Mononuclear cell (primary cell): Measurements from ENCODE around the gene CTBP2. TPM values are rescaled to one million over a fixed set of nuclear protein-coding genes. Genes with fewer than 3 reads are reported as not detected.

Experiments used
- H3K27me3 ChIP-seq: 2 replicates; pipeline ENCODE4 v1.6.0; 2011; ENCODE audit warnings: low read length, control low read depth; ENCODE audit not compliant: insufficient read depth
- H3K4me1 ChIP-seq: 2 replicates; pipeline ENCODE4 v1.5.1; 2011; ENCODE audit warnings: mild to moderate bottlenecking, low read length, control low read depth; ENCODE audit not compliant: insufficient read depth
- H3K4me3 ChIP-seq: 2 replicates; pipeline ENCODE4 v1.5.1; 2011; ENCODE audit warnings: mild to moderate bottlenecking, low read length, moderate library complexity
- H3K9me3 ChIP-seq: 2 replicates; pipeline ENCODE4 v1.5.1; 2011; ENCODE audit warnings: low read depth, mild to moderate bottlenecking, control low read depth, low read length
- total RNA-seq: library from RNA; depleted of rRNA; stranded (reverse); fragments of >200 nt; gene quantifications from one replicate; pipeline ENCODE4 v1.2.3, GENCODE V29; 2012

CTBP2 gene
- total RNA-seq, 1 donor: 6.4 TPM

GRCh38 chr10:125118011-125118611, 42.3 kb downstream of the CTBP2 start:
- H3K9me3 ChIP-seq: no peaks in the 10 kb centered on the region
- H3K27me3 ChIP-seq: no peaks in the 10 kb centered on the region
- H3K4me3 ChIP-seq: no peak overlapping the region
- no peaks in the 10 kb centered on the region for H3K4me1 ChIP-seq

DNA sequence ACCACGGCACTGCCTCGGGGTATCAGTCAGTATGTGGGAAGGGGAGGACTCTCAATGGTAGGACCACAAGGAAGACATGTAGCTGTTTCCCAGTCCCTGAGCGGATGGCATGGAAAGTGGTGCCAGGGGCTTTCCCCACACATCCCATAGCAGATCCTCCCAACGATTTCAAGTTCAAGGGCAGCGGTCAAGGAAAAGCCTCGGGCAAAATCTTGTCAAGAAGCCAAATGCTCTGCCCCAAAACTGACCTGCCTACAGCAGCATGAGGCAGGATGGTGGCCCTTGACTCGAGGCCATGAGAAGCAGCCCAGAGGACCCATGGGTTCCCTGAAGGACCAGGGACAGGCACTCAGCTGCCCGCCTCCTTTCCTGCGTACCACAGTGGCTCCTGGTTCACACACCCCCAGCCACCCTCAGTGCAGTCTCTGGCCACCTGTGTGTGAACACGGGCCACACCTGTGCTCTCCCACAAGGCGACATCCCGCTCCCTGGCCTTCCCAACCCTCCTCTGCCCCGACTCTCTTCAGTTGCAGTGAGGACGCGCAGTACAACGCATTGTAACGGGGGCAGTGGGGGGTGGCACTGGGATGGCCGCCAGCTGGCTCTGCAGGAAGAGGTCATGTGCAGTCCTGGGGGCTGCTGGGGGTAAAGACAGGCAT, 43.6 kb downstream of the CTBP2 start:
- no peak overlapping the region for H3K4me3 ChIP-seq
- no peaks in the 10 kb centered on the region for H3K27me3 ChIP-seq
- H3K9me3 ChIP-seq: no peaks in the 10 kb centered on the region
- no peaks in the 10 kb centered on the region for H3K4me1 ChIP-seq

GRCh38 chr10:125116041-125116649, 44.2 kb downstream of the CTBP2 start:
- H3K4me1 ChIP-seq: no peaks in the 10 kb centered on the region
- H3K4me3 ChIP-seq: no peak overlapping the region
- H3K9me3 ChIP-seq: no peaks in the 10 kb centered on the region
- no peaks in the 10 kb centered on the region for H3K27me3 ChIP-seq

- Histone ChIP-seq H3K27me3 (no peaks in the 10 kb centered on the region), H3K4me1 (no peaks in the 10 kb centered on the region), H3K4me3 (no peak overlapping the region), H3K9me3 (no peaks in the 10 kb centered on the region)
Observed at GRCh38 chr10:125115409-125115808, 45.0 kb downstream of the CTBP2 start.

DNA sequence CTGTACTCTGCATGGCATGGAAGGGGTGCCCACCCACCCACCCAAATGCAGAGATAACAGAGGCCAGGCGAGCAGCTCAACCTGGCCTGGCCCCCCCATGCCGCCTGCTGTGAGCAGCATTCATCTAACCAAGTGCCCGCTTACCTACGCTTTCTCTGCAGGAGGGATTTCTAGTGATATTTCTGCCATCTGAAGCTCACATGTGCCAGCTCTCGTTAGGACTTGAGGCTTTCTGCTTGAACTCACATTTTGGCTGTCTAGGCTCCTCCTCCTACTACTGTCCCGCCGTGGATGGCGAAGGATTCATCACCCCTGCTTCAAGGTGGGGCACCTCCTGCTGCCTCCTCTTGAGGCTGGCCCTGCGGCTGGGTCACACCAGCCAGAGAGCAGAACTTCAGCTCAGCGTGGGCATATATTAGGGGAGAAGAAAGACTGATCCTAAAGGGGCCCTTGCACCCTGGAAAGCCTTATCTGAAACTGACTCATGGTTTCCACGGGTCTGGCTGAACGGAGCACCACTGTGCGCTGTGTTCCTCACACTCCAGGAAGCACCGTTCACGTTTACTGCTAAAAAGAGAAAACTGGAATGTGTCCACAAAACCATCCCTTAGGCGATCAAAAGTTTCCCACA, 45.5 kb downstream of the CTBP2 start:
- no peaks in the 10 kb centered on the region for H3K27me3 ChIP-seq
- no peaks in the 10 kb centered on the region for H3K4me1 ChIP-seq
- H3K9me3 ChIP-seq: no peaks in the 10 kb centered on the region
- H3K4me3 ChIP-seq: no peak overlapping the region

DNA sequence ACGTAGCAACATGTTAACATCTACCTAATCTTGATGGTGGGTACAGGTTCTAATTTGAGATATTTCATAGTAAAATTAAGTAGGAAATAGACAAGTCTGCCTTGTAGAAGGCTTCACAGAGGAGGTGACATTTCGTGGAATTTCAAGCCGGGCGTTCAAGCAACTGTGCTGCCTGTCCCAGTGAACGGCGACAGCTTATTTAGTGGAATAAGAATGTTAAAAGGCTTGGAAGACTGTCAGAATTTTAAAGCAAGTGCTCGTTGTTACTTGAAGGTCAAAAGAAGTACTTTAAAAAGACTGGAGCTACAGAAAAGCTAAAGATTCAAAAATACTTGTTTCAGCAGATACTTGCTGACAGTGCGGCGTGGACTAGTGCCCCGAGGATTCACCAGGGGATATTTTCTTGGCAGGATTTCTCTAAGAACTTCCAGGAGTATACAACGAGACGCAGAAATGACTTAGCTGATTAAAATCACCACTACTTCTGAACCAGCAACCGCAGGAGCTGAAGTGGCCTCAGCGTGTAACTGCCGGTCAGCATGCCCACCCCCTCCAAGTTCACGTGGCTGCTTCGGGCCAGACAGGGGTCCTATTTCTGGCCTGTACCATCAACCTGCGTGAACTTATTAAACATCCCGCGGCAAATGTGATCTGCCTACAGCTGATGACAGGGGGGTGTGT, 46.5 kb downstream of the CTBP2 start:
- H3K9me3 ChIP-seq: no peaks in the 10 kb centered on the region
- no peak overlapping the region for H3K4me3 ChIP-seq
- H3K27me3 ChIP-seq: no peaks in the 10 kb centered on the region
- no peaks in the 10 kb centered on the region for H3K4me1 ChIP-seq

DNA sequence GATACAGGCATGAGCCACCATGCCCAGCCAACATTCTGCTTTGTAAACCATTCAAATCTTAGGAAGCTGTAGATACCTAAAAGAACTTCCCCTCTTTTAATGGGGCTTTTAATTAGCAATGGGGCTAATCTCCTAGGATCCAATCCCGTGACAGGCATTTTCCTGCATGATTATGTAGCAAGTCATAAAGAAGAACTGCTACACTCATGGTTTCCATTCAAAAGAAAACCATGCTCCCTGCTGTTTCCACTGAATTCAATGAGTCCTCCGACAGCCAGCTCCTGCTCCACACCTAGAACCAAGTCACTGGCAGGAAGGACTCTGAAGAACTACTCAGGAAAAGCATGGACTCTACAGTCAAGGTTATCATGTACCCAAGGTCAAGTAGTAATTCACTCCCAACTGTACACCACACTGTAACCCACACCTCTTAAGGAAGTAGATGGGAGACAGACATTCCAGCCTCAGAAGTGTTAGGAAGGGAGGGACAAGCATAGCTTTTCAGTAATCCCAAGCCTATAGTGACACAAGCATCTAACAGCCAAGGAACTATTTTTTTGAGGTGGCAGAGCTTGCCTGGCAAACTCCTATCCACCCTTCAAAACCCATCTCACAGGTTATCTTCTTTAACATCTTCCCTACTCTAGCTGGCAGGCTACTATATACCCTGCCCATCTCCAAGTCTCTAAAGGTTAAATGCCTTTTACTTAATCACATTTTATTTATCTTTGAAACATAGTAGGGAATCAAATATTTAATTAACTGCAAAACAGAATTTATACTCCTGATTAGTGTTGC, 47.5 kb downstream of the CTBP2 start:
- Histone ChIP-seq H3K4me1 (no peaks in the 10 kb centered on the region), H3K9me3 (no peaks in the 10 kb centered on the region), H3K4me3 (no peak overlapping the region), H3K27me3 (no peaks in the 10 kb centered on the region)

DNA sequence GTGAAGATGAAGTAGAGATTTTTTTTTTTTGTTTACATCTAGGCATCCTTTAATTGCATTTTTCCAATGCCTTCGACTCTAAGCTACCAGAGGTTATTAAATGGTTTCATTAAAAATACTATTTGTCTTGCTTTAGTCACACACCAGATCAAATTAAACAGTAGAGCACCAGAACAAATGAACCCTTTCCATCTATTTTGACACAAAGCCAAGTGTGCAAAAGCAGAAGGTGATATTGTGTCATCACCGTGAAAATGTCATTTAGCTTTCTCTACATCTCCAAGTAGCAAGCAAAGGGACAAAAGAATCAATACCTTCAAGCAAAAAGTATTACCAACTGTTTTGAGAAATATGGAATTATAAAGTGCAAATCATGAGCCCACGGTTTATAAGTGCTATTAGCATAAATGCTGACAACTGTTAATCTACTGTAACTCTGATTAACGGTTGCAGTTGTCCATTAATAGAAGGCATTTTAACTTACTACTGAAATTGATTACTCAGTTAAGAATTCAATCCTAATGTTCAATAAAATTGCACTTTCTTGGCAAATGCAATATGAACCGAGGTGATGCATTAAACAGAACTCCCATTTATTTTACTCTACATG, 49.1 kb downstream of the CTBP2 start:
- no peaks in the 10 kb centered on the region for H3K27me3 ChIP-seq
- H3K4me1 ChIP-seq: no peaks in the 10 kb centered on the region
- no peaks in the 10 kb centered on the region for H3K9me3 ChIP-seq
- H3K4me3 ChIP-seq: no peak overlapping the region

DNA sequence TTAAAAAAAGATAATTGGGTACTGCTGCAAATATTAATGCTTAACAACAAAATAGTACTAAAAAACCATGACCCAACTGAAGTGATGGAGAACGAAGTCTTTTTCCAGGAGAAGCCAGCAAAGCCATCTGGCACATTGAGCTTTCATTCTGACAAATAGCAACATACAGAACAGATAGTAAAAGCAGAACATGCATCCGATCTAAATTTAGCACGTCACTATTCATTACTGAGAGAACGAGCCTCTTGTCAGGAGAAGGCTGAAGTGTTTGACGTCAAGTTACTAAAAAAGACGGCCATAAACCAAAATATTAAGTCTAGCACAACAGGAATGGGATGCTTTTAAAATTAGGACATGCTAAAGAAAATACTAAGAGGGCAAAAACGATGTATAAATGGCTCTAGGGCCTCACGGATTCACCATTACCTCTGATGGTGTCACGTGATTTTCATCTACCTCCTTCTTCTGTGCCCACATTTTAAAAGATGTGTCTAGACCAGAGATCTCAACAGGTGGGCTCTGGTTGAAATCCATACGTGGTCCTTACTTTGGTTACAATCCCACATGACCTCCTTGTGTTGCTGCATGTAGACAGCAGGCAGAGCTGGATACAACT, 52.3 kb downstream of the CTBP2 start:
- peaks cover 6% of the 10 kb centered on the region for H3K4me1 ChIP-seq
- no peak overlapping the region for H3K4me3 ChIP-seq
- H3K27me3 ChIP-seq: no peaks in the 10 kb centered on the region
- no peaks in the 10 kb centered on the region for H3K9me3 ChIP-seq

DNA sequence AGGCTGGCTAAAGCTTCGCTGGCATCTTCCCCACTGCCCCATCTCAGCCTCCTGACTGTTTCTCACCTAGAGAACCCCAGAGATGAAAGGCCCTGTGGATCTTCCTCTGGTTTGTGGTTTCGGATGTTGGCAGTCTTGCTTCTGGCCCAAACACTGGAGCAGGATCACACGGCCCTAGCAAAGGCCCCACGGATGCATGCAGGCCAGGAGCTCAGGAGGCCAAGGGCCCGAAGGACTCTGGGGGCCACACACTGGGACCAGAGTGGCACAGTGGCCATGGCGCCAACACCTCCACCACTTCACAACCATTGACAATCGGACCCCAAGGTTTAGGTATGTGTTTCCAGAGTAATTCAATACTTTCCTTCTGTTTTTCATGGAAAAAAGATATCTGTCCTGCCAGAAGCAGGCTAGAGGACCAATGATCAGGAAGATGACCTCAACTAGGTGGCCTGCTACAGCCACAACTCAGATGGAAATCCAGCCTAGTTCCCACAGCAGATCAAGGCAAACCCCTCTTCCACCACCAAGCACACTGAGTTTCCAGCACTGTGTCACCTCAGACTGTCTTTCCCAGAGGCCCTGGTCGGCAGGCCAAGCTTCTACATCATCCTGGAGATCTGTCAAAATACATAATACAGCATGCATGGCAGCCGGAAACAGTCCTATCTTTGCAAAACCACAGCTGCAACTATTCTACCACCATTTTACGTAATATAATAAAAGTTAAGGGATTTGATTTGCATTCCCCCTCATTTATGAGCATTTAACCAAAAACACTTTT, 53.0 kb downstream of the CTBP2 start:
- Histone ChIP-seq H3K27me3 (no peaks in the 10 kb centered on the region), H3K4me3 (no peak overlapping the region), H3K9me3 (no peaks in the 10 kb centered on the region), H3K4me1 (peaks cover 13% of the 10 kb centered on the region)

DNA sequence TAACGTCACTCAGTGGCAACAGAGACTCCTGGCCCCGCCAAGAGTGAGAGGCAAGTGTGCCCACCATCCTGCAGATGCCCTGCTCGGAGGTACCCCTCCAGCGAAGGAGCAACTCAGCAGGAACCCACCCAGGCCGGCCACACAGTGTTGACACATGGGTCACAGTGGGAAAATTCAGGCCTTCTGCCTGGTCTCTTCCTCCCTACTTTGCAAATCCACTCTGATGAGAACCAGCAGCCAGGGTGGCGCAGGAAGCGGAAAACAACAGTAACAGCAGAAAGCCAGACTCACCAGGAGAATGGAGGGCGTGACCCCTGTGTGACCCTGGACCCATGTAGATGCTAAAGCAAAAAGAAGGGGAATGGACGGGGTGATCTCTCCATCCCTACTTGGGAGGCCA, 53.8 kb downstream of the CTBP2 start:
- Histone ChIP-seq H3K9me3 (no peaks in the 10 kb centered on the region), H3K27me3 (no peaks in the 10 kb centered on the region), H3K4me3 (no peak overlapping the region), H3K4me1 (peaks cover 21% of the 10 kb centered on the region)

DNA sequence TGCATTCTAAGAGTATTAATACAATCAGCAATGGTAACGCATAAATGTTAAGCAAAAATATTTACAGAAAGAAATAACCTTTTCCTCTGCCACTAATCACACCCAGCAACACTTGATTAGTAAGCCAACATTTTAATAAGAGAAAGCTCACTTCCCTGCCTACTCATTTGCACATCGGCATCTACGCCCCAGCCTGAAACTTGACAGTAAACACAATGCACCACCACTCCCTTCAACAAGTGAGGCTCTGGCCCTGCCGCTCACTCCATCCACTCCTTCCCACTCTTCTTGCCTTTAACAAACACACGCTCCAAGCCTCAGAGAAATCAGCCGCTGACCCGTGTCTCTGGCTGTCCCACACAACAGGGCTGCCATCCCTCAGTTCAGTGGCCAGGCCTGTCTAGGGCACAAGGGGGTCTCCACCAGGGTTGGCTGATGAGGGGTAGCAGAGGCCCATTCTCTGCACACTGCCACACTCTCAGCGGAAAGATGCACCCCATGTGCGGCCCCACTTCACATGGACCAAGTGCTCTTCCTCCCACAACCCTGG, 54.6 kb downstream of the CTBP2 start:
- H3K27me3 ChIP-seq: no peaks in the 10 kb centered on the region
- H3K4me3 ChIP-seq: no peak overlapping the region
- H3K4me1 ChIP-seq: peaks cover 21% of the 10 kb centered on the region
- no peaks in the 10 kb centered on the region for H3K9me3 ChIP-seq

GRCh38 chr10:125105155-125105554, 55.2 kb downstream of the CTBP2 start:
- no peaks in the 10 kb centered on the region for H3K9me3 ChIP-seq
- no peak overlapping the region for H3K4me3 ChIP-seq
- H3K27me3 ChIP-seq: no peaks in the 10 kb centered on the region
- peaks cover 21% of the 10 kb centered on the region for H3K4me1 ChIP-seq
